GM12864 (cell line): ENCODE data around the gene TMEM128.
"Not testable (repeated sequence)": the region's sequence is repeated elsewhere in the genome, so short reads cannot be mapped to it uniquely, and the experiment has no call there.

Experiments
- DNase-seq: peaks from one replicate; pipeline ENCODE4 v3.0.0-alpha.2; 2011; ENCODE audit warnings: low read depth
- H3K4me3 ChIP-seq: 2 replicates; pipeline ENCODE4 v1.5.1; 2011; ENCODE audit warnings: mild to moderate bottlenecking, low read depth, low read length, control low read depth
- CTCF ChIP-seq: IDR thresholded peaks from 2 replicates; pipeline ENCODE4 v1.5.1; 2011; ENCODE audit warnings: low read depth, mild to moderate bottlenecking, moderate library complexity, low read length, control low read depth, inconsistent platforms; ENCODE audit errors: missing control alignments

The TMEM128 gene

GRCh38 chr4:4195354-4195753 is 52.7 kb downstream of the TMEM128 start:
- no peak overlapping the region for H3K4me3 ChIP-seq
- DNase-seq = no peak
- no peak for TF ChIP-seq CTCF

GRCh38 chr4:4188557-4188956 is 59.5 kb downstream of the TMEM128 start:
- not testable (repeated sequence) for H3K4me3 ChIP-seq, DNase-seq
